ENCODE measurements around the gene DPEP2NB.
"Not testable (repeated sequence)": the region's sequence is repeated elsewhere in the genome, so short reads cannot be mapped to it uniquely, and the experiment has no call there.

Gene DPEP2NB

GRCh38 chr16:68015681-68016080, at the start of gene DPEP2NB:
Gene DPEP2NB (minus strand): TSS chr16:68015911. CDS start chr16:68015770, 141 bp downstream.
- no peak for DNase-seq

- DNase-seq = peak; percentile 36
These were observed 49.2 kb upstream of the DPEP2NB start for GRCh38 chr16:68064791-68065365.

- no peak for DNase-seq
These were observed 47.2 kb upstream of the DPEP2NB start for GRCh38 chr16:68062910-68063393.

- no peak for DNase-seq
These were observed 45.7 kb upstream of the DPEP2NB start for GRCh38 chr16:68061396-68061795.

GRCh38 chr16:68059804-68060203, 44.1 kb upstream of the DPEP2NB start:
- DNase-seq = no peak

- DNase-seq = no peak
These were observed 39.7 kb upstream of the DPEP2NB start for GRCh38 chr16:68055395-68055794.

GRCh38 chr16:68049449-68049848, 33.7 kb upstream of the DPEP2NB start:
- DNase-seq = no peak

GRCh38 chr16:68047987-68048386, 32.3 kb upstream of the DPEP2NB start:
- DNase-seq = no peak

GRCh38 chr16:68046106-68046505, 30.4 kb upstream of the DPEP2NB start:
- DNase-seq = no peak

- DNase-seq = no peak
These were observed 26.1 kb upstream of the DPEP2NB start for GRCh38 chr16:68041783-68042182.

GRCh38 chr16:68040506-68041288, 25.0 kb upstream of the DPEP2NB start:
- peak; percentile 23 for DNase-seq

- no peak for DNase-seq
These were observed 22.3 kb upstream of the DPEP2NB start for GRCh38 chr16:68037841-68038597.

GRCh38 chr16:68035227-68035626, 19.5 kb upstream of the DPEP2NB start:
- DNase-seq = no peak

- no peak for DNase-seq
These were observed 17.4 kb upstream of the DPEP2NB start for GRCh38 chr16:68033101-68033500.

GRCh38 chr16:68031951-68032350, 16.2 kb upstream of the DPEP2NB start:
- no peak for DNase-seq

GRCh38 chr16:68030108-68030507, 14.4 kb upstream of the DPEP2NB start:
- DNase-seq = not testable (repeated sequence)

- no peak for DNase-seq
These were observed 13.3 kb upstream of the DPEP2NB start for GRCh38 chr16:68028996-68029395.

GRCh38 chr16:68022728-68023537, 7.2 kb upstream of the DPEP2NB start, which contains the start of the genes DDX28 and DUS2:
Gene DDX28 (minus strand): TSS chr16:68023232. CDS start chr16:68023202, 30 bp downstream.
Gene DUS2 (plus strand): TSS chr16:68023284. CDS start chr16:68038024, 14,740 bp downstream.
- DNase-seq = peak; percentile 19

- no peak for DNase-seq
These were observed 6.6 kb upstream of the DPEP2NB start for GRCh38 chr16:68022278-68022727.

- DNase-seq = no peak
These were observed 5.8 kb upstream of the DPEP2NB start for GRCh38 chr16:68021490-68021889.

- no peak for DNase-seq
These were observed 3.5 kb upstream of the DPEP2NB start for GRCh38 chr16:68019167-68019680.

- DNase-seq = no peak
These were observed 2.3 kb downstream of the DPEP2NB start for GRCh38 chr16:68013440-68013839.
